GM21717 (cell line): ENCODE data around the gene TMEM200C.

Source experiments
- ATAC-seq: cut with Tn5 transposase; IDR thresholded peaks from one replicate; pipeline ENCODE4 v1.9.1; 2021; ENCODE audit warnings: mild to moderate bottlenecking, moderate library complexity; ENCODE audit not compliant: unreplicated experiment

Gene TMEM200C

GRCh38 chr18:5895299-5895875 is at the start of gene TMEM200C:
TMEM200C (minus strand) TSS chr18:5895522; CDS start chr18:5892063, 3,459 bp downstream.
- ATAC-seq, result no peak

GRCh38 chr18:5944448-5944847 is 49.1 kb upstream of the TMEM200C start:
- ATAC-seq, result no peak

- no peak for ATAC-seq
These were observed 48.2 kb upstream of the TMEM200C start for GRCh38 chr18:5943514-5943913.

GRCh38 chr18:5942591-5942990 is 47.3 kb upstream of the TMEM200C start:
- no peak for ATAC-seq

- ATAC-seq, result no peak
These were observed 46.6 kb upstream of the TMEM200C start for GRCh38 chr18:5941890-5942289.

- ATAC-seq, result no peak
These were observed 44.7 kb upstream of the TMEM200C start for GRCh38 chr18:5939801-5940667.

GRCh38 chr18:5937795-5938194 is 42.5 kb upstream of the TMEM200C start:
- no peak for ATAC-seq

- no peak for ATAC-seq
These were observed 41.8 kb upstream of the TMEM200C start for GRCh38 chr18:5937121-5937520.

GRCh38 chr18:5930789-5931188 is 35.5 kb upstream of the TMEM200C start:
- ATAC-seq, result no peak

- ATAC-seq, result no peak
These were observed 23.0 kb upstream of the TMEM200C start for GRCh38 chr18:5918205-5918858.

GRCh38 chr18:5914951-5915350 is 19.6 kb upstream of the TMEM200C start:
- no peak for ATAC-seq

- ATAC-seq, result no peak
These were observed 18.7 kb upstream of the TMEM200C start for GRCh38 chr18:5914016-5914415.

- no peak for ATAC-seq
These were observed 17.2 kb upstream of the TMEM200C start for GRCh38 chr18:5912566-5912965.

GRCh38 chr18:5909125-5909524 is 13.8 kb upstream of the TMEM200C start:
- ATAC-seq, result no peak

- ATAC-seq, result no peak
These were observed 8.1 kb upstream of the TMEM200C start for GRCh38 chr18:5903386-5903785.

GRCh38 chr18:5900262-5900661 is 4.9 kb upstream of the TMEM200C start:
- no peak for ATAC-seq

GRCh38 chr18:5899835-5900234 is 4.5 kb upstream of the TMEM200C start:
- ATAC-seq, result no peak

- no peak for ATAC-seq
These were observed 786 bp upstream of the TMEM200C start for GRCh38 chr18:5895876-5896740.

GRCh38 chr18:5894611-5895298 is 567 bp downstream of the TMEM200C start:
- ATAC-seq, result no peak

GRCh38 chr18:5893956-5894610 is 1.2 kb downstream of the TMEM200C start:
- ATAC-seq, result no peak
